Measurements from ENCODE around the gene SAMD15.

SAMD15 gene

GRCh38 chr14:77438596-77438995, 61.4 kb downstream of the SAMD15 start:
- H3K36me3 ChIP-seq (ENCODE audit: insufficient read depth, low read length): peaks cover 75% of the 10 kb centered on the region
- TF ChIP-seq EZH2 (IDR thresholded peaks at IDR 0.05; ENCODE audit: borderline replicate concordance, low read length) (no peak), CTCF (IDR thresholded peaks at IDR 0.05; ENCODE audit: low read length) (no peak)

GRCh38 chr14:77439861-77440260, 62.7 kb downstream of the SAMD15 start:
- Histone ChIP-seq H2AFZ (ENCODE audit: low read length) (no peak overlapping the region), H3K9ac (ENCODE audit: low read length) (no peak overlapping the region), H3K27me3 (ENCODE audit: insufficient read depth, low read length) (no peaks in the 10 kb centered on the region), H3K27ac (ENCODE audit: low read depth, low read length, poor library complexity, severe bottlenecking) (no peak overlapping the region), H3F3A (ENCODE audit: insufficient read depth, low read length) (no peaks in the 10 kb centered on the region), H3K79me2 (ENCODE audit: insufficient read depth, low read length) (no peaks in the 10 kb centered on the region), H4K20me1 (ENCODE audit: insufficient read depth, low read length) (no peaks in the 10 kb centered on the region), H3K4me1 (ENCODE audit: insufficient read depth, low read length, severe bottlenecking) (no peaks in the 10 kb centered on the region), H3K9me2 (ENCODE audit: low read depth, low read length) (no peaks in the 10 kb centered on the region), H3K4me2 (ENCODE audit: low read length) (no peak overlapping the region), H3K36me3 (ENCODE audit: insufficient read depth, low read length) (peaks cover 68% of the 10 kb centered on the region), H3K9me3 (ENCODE audit: low read length) (no peaks in the 10 kb centered on the region), H3K4me3 (ENCODE audit: low read depth, low read length, poor library complexity, severe bottlenecking) (no peak overlapping the region)
- TF ChIP-seq EZH2 (IDR thresholded peaks at IDR 0.05; ENCODE audit: borderline replicate concordance, low read length): no peak

More at GRCh38 chr14:77438596-77438995, 61.4 kb downstream of the SAMD15 start:
- no peaks in the 10 kb centered on the region for H4K20me1 ChIP-seq (ENCODE audit: insufficient read depth, low read length)
- no peaks in the 10 kb centered on the region for H3F3A ChIP-seq (ENCODE audit: insufficient read depth, low read length)
- no peaks in the 10 kb centered on the region for H3K4me1 ChIP-seq (ENCODE audit: insufficient read depth, low read length, severe bottlenecking)
- H3K9me2 ChIP-seq (ENCODE audit: low read depth, low read length): no peaks in the 10 kb centered on the region
- no peaks in the 10 kb centered on the region for H3K27me3 ChIP-seq (ENCODE audit: insufficient read depth, low read length)
- no peak overlapping the region for H3K9ac ChIP-seq (ENCODE audit: low read length)
- H3K27ac ChIP-seq (ENCODE audit: low read depth, low read length, poor library complexity, severe bottlenecking): no peak overlapping the region
- no peak overlapping the region for H3K4me2 ChIP-seq (ENCODE audit: low read length)
- H3K4me3 ChIP-seq (ENCODE audit: low read depth, low read length, poor library complexity, severe bottlenecking): no peak overlapping the region
- H3K9me3 ChIP-seq (ENCODE audit: low read length): no peaks in the 10 kb centered on the region
- no peak overlapping the region for H2AFZ ChIP-seq (ENCODE audit: low read length)
- no peaks in the 10 kb centered on the region for H3K79me2 ChIP-seq (ENCODE audit: insufficient read depth, low read length)
